Raji (cell line): ENCODE data around the gene SH2D3A.

Experiments used
- POLR2A ChIP-seq: IDR thresholded peaks from 2 replicates; pipeline ENCODE4 v1.6.1; 2011; ENCODE audit warnings: low read depth, low read length, control low read depth; ENCODE audit not compliant: insufficient read depth

Gene SH2D3A

DNA sequence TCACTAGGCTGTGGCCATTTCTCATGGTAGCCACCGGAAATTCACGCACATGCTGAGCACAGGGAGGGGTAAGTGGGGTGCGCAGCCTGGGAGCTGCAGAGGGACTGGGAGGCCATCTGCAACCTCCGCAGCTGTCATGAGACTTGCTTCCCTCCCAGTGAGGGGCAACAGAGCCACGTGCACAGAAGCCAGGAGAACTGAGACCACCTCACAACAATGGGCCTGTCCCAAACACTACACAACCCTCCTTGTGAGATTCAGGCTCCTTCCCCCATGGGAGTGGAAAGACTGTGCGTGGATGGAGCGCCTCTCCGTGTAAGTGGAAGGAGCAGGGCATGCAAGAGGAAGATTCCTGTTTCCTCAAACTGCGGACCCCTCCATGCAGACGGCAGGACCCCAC, 55.6 kb downstream of the SH2D3A start:
- TF ChIP-seq POLR2A, result no peak

GRCh38 chr19:6711078-6711361, 56.2 kb downstream of the SH2D3A start:
- no peak for TF ChIP-seq POLR2A

DNA sequence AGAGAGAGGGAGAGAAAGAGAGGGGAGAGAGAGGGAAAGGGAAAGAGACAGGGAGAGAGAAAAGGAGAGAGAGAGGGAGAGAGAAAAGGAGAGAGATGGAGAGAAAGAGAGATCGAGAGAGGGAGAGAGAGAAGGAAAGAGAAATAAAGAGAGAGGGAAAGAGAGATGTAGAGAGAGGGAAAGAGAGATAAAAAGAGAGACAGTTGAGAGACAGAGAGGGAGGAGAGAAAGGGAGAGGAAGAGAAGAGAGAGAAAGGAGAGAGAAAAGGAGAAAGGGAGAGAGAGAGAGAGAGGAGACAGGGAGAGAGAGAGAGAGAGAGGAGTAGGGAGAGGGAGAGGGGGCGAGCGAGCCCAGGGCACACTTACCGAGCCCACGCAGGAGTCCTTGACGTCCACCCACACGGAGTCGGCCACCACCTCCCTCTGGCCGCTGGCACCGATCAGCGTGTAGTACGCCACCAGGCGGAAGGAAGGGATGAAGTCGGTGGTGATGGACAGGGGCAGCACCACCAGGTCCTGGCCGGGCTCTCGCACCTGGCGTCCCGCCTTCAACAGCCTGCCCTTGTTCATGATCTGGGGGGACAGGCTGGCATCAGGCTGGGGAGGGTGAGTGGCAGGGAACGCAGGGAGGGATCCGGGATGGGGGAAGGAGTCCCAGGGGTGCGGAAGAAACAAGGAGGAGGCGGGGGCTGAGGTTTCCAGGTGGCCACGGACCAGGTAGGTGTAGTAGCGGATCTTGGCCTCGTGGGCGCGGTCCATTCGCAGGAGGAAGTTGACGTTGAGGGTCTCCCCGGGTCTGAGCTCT, 56.8 kb downstream of the SH2D3A start:
- TF ChIP-seq POLR2A, result no peak

GRCh38 chr19:6709549-6709948, 57.7 kb downstream of the SH2D3A start:
- no peak for TF ChIP-seq POLR2A

DNA sequence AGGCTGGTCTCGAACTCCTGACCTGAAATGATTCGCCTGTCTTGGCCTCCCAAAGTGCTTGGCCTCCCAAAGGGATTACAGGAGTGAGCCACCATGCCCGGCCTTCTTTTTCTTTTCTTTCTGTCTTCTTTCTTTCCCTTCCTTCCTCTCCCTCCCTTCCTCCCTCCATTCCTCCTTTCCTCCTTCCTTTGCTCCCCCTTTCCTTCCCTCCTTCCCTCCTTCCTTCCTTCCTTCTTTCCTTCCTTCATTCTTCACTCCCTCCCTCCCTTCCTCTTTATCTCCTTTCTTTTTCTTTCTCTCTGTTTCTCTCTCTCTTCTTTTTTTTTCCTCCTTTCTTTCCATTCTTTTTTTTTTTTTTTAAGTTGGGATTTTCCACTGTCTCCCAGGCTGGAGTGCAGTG, 58.9 kb downstream of the SH2D3A start:
- TF ChIP-seq POLR2A, result no peak

DNA sequence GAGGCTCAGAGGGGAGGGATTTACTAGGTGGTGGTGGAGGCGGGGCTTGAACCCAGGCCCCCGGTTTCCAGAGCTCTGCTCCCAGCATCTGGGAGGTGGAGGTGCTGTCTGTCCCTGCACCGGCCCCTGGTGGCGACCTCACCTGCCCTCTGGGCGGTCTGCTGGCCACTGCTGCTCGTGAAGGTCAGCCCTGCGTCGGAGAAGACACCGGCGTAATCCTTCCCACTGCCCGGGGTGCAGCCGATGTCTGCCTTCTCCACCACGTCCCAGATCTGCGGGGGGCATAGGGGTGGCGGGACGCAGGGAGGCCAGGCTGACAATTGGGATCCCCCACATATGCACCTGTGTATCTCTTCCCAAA, 59.6 kb downstream of the SH2D3A start:
- TF ChIP-seq POLR2A, result no peak

DNA sequence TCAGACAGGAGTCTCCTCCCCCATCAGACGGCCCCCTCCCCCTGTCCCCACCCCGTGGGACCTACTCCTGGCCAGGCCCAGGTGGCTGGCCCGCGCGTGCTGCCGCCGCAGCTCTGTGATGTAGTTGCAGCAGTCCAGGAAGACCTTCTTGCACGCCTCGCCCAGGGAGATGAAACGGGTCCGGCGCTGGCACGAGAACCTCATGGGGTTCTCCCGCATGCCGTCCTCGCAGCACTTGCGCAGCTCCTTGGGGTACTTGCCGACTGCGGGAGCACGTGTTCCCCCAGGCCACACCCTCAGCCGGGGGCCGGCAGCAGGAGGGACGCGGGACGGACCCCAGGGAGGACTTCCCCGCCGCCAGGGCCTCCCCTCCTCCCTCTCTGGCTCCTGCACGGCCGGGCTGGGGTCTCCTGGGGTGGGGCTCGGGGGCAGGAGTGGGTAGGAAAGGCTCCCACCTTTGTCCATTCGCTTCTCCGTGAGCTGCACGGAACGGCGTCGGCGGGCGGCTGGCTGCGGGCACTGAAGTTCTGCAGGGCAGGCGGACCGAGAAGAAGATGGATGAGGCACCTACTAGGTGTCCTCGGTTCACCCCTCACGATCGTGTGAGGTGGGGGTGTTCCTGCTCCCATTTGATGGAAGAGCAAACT, 60.1 kb downstream of the SH2D3A start:
- TF ChIP-seq POLR2A, result no peak

DNA sequence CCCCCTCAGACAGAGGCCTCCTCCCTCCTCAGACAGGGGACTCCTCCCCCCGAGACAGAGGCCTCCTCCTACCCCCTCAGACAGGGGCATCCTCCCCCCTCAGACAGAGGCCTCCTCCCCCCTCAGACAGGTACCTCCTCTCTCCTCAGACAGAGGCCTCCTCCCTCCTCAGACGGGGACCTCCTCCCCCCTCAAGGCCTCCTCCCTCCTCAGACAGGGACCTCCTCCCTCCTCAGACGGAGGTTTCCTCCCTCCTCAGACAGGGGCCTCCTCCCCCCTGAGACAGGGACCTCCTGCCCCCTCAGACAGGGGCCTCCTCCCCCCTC, 60.6 kb downstream of the SH2D3A start:
- TF ChIP-seq POLR2A, result no peak

DNA sequence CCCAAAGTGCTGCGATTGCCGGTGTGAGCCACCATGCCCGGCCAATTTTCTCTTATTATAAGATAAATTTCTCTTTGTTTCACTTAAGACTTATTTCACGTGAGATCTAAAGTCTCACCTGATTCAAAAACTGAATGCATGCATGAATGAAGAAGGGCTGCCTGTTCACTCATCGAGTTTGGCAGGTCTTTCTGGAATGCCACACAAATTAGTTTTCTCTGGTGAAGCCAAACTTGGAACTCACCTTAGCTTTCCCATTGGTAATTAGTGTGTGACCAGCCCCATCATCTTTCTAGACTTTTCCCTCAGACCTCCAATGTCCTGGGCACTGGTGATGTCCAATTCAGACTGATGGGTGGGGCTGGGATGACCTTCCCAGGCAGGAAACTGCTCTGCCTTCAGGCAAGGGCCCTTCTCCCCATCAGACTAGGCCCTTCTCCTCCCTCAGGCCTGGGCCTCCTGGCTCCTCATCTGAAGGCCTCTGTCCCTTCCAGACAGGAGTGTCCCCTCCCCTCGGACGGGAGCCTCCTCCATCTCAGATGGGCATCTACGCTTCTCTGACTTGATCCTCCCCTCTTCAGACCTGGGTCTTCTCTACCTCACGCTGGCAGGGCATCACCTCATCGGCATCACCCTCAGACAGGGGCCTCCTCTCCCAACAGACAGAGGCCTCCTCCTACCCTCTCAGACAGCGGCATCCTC, 61.2 kb downstream of the SH2D3A start:
- no peak for TF ChIP-seq POLR2A
